K562 (cell line): ENCODE data around the gene MDC1. TPM values are rescaled to one million over a fixed set of nuclear protein-coding genes. Genes with fewer than 3 reads are reported as not detected.

ENCODE experiments used
- BRD4 ChIP-seq: fragments of 200-600 bp; sonication (generic); IDR thresholded peaks from 2 replicates; pipeline ENCODE4 v1.6.1; 2017; ENCODE audit warnings: inconsistent platforms
- CREB1 ChIP-seq, 2 experiments: sonication (generic) in 1 of 2; formaldehyde crosslinking in 1 of 2; IDR thresholded peaks; 2 replicates each; pipeline versions ENCODE4 v1.6.1 to v1.8.0; 2012 to 2022; ENCODE audit warnings: inconsistent platforms in 1 of 2, mild to moderate bottlenecking in 1 of 2, missing genetic modification reagents in 1 of 2, moderate library complexity in 1 of 2
- CTCF ChIP-seq, 3 experiments: IDR thresholded peaks in 2 of 3; conservative IDR thresholded peaks in 1 of 3; 2 replicates each; pipeline ENCODE4 v1.5.1; 2011 to 2012; ENCODE audit warnings: low read length in 3 of 3, mild to moderate bottlenecking in 3 of 3, control low read depth in 2 of 3, improper control_type of control experiment in 1 of 3, inconsistent platforms in 1 of 3, low read depth in 1 of 3, mixed read lengths in 1 of 3, moderate library complexity in 1 of 3; ENCODE audit not compliant: insufficient read depth in 2 of 3
- FIP1L1 ChIP-seq: fragments of 200-400 bp; formaldehyde crosslinking; IDR thresholded peaks from 2 replicates; pipeline ENCODE4 v1.6.1; 2018; ENCODE audit warnings: mild to moderate bottlenecking, low read depth, low read length; ENCODE audit not compliant: poor library complexity, severe bottlenecking
- GATAD2A ChIP-seq: fragments of 450-650 bp; IDR thresholded peaks from 2 replicates; pipeline ENCODE4 v1.6.1; 2017
- JUN ChIP-seq, 2 experiments: sonication (generic) in 1 of 2; formaldehyde crosslinking in 1 of 2; IDR thresholded peaks; 2 replicates each; pipeline versions ENCODE4 v1.6.1 to v1.8.0; 2012 to 2022; ENCODE audit warnings: borderline replicate concordance in 2 of 2, mild to moderate bottlenecking in 2 of 2, improper control_type of control experiment in 1 of 2, low read depth in 1 of 2, low read length in 1 of 2, missing genetic modification reagents in 1 of 2
- MXD1 ChIP-seq: fragments of 250-450 bp; sonication (Bioruptor Pico); IDR thresholded peaks from 2 replicates; pipeline ENCODE4 v1.8.0; 2021; ENCODE audit warnings: borderline replicate concordance, mild to moderate bottlenecking, moderate library complexity; ENCODE audit not compliant: poor library complexity, severe bottlenecking
- NUFIP1 ChIP-seq: fragments of 450-650 bp; IDR thresholded peaks from 2 replicates; pipeline ENCODE4 v1.6.1; 2018; ENCODE audit not compliant: partially characterized antibody
- PHF21A ChIP-seq: fragments of 450-650 bp; IDR thresholded peaks from 2 replicates; pipeline ENCODE4 v1.6.1; 2017; ENCODE audit warnings: low read depth, borderline replicate concordance
- RAD51 ChIP-seq: fragments of 450-650 bp; IDR thresholded peaks from 2 replicates; pipeline ENCODE4 v1.7.1; 2016; ENCODE audit warnings: low read depth, mild to moderate bottlenecking, borderline replicate concordance
- RBM17 ChIP-seq: fragments of 200-400 bp; formaldehyde crosslinking; IDR thresholded peaks from 2 replicates; pipeline ENCODE4 v1.6.1; 2017; ENCODE audit warnings: low read depth, mild to moderate bottlenecking, low read length, borderline replicate concordance
- STAT6 ChIP-seq: sonication (generic); formaldehyde crosslinking; IDR thresholded peaks from 2 replicates; pipeline ENCODE4 v1.8.1; 2023; ENCODE audit warnings: mild to moderate bottlenecking, missing genetic modification reagents
- TAF15 ChIP-seq: fragments of 200-400 bp; formaldehyde crosslinking; IDR thresholded peaks from 2 replicates; pipeline ENCODE4 v1.6.1; 2017; ENCODE audit warnings: mild to moderate bottlenecking, low read depth, low read length, moderate library complexity
- TEAD4 ChIP-seq, 2 experiments: sonication (generic) in 1 of 2; formaldehyde crosslinking in 1 of 2; IDR thresholded peaks; 2 replicates each; pipeline versions ENCODE4 v1.6.1 to v1.8.0; 2012 to 2022; ENCODE audit warnings: borderline replicate concordance in 1 of 2, inconsistent platforms in 1 of 2, low read length in 1 of 2, mild to moderate bottlenecking in 1 of 2, missing genetic modification reagents in 1 of 2
- ZBTB7A ChIP-seq: IDR thresholded peaks from 2 replicates; pipeline ENCODE4 v1.6.1; 2011; ENCODE audit warnings: low read depth, mild to moderate bottlenecking, low read length, moderate library complexity, borderline replicate concordance; ENCODE audit not compliant: control insufficient read depth
- ZNF121 ChIP-seq: sonication (generic); formaldehyde crosslinking; conservative IDR thresholded peaks from 2 replicates; pipeline ENCODE4 v1.8.0; 2022; ENCODE audit warnings: missing genetic modification reagents
- ZNF24 ChIP-seq: fragments of 450-650 bp; IDR thresholded peaks from 2 replicates; pipeline ENCODE4 v1.6.1; 2016
- ZNF766 ChIP-seq: fragments of 200-800 bp; sonication (Bioruptor generic); conservative IDR thresholded peaks from 2 replicates; pipeline ENCODE4 v1.6.1; 2016; ENCODE audit warnings: missing genetic modification characterization, missing compliant biosample characterization
- polyA plus RNA-seq, 8 experiments: library from polyadenylated mRNA; depleted of rRNA in 4 of 8; stranded (reverse) in 5 of 8; unstranded in 3 of 8; fragments of >200 nt; fragmentation: Nextera tagmentation in 2 of 8; fragmentation: Illumina TruSeq in 1 of 8; extraction: Ambion mirVana in 2 of 8; extraction: Trizol in 1 of 8; gene quantifications; 2 replicates each; pipeline versions ENCODE4 v1.2.1 to v1.2.3, GENCODE V29; 2011 to 2014; ENCODE audit warnings: inconsistent platforms in 1 of 8, missing spikeins in 1 of 8
- total RNA-seq, 7 experiments: library from RNA; depleted of rRNA in 6 of 7; stranded (reverse); fragments of >200 nt in 6 of 7; fragmentation: Illumina TruSeq in 2 of 7; extraction: Trizol in 2 of 7; gene quantifications; 2 replicates each; pipeline versions ENCODE4 v1.2.1 to v1.2.3, GENCODE V29; 2011 to 2021; ENCODE audit warnings: low replicate concordance in 1 of 7
- TF ChIP-seq, protein P1 (sequence below): fragments of 250-450 bp; sonication (Bioruptor Pico); IDR thresholded peaks from 2 replicates; pipeline ENCODE4 v1.6.1; 2021; ENCODE audit warnings: mild to moderate bottlenecking

Gene MDC1
- total and polyA plus RNA-seq, 9 of the 15 experiments (the other 6 are each of a cell fraction or from before 2014, with no cell fraction given), result 8.2 to 114 (median 20.0) TPM

- TF ChIP-seq STAT6 (no peak), ZNF766 (CRISPR knock-in tag) (0 out of 2 replicates have a peak, but pooled peaks have one; percentile 8), TEAD4 (IDR thresholded peaks at IDR 0.05; ENCODE audit: low read length) (0 out of 2 replicates have a peak, but pooled peaks have one; percentile 21), TEAD4 (CRISPR knock-in tag; IDR thresholded peaks at IDR 0.05; ENCODE audit: borderline replicate concordance) (no peak), GATAD2A (peak; percentile 91), ZNF121 (CRISPR knock-in tag) (0 out of 2 replicates have a peak, but pooled peaks have one; percentile 9), PHF21A (peak; percentile 98), RAD51 (peak; percentile 55; the same call in 1 of the 2 replicates), TAF15 (no peak), BRD4 (no peak), FIP1L1 (peak; percentile 83), ZNF24 (peak; percentile 70), RBM17 (no peak), NUFIP1 (peak; percentile 37), CREB1 (IDR thresholded peaks at IDR 0.05) (peak; percentile 56), CREB1 (CRISPR knock-in tag; IDR thresholded peaks at IDR 0.05) (no peak; the same call in none of the 2 replicates), MXD1 (CRISPR knock-in tag) (no peak), JUN (IDR thresholded peaks at IDR 0.05; ENCODE audit: borderline replicate concordance, low read depth, low read length) (peak; percentile 42; the same call in 1 of the 2 replicates), JUN (CRISPR knock-in tag; IDR thresholded peaks at IDR 0.05; ENCODE audit: borderline replicate concordance) (peak; percentile 30; the same call in 1 of the 2 replicates), ZBTB7A (peak; percentile 96), CTCF (IDR thresholded peaks at IDR 0.05 in 2 of 3, conservative IDR thresholded peaks at IDR 0.05 in 1 of 3; ENCODE audit: insufficient read depth in 2 of 3, low read depth in 1 of 3, low read length in 3 of 3) (no peak)
- TF ChIP-seq, protein P1, sequence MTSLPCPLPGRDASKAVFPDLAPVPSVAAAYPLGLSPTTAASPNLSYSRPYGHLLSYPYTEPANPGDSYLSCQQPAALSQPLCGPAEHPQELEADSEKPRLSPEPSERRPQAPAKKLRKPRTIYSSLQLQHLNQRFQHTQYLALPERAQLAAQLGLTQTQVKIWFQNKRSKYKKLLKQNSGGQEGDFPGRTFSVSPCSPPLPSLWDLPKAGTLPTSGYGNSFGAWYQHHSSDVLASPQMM (CRISPR knock-in tag), result no peak
These were observed 30.0 kb downstream of the MDC1 start (continued) for GRCh38 chr6:30686908-30687658.
